Liver (tissue), 3 donors: ENCODE results near the gene CDH4.

Experiments used
- CTCF ChIP-seq: fragments of 150-350 bp; IDR thresholded peaks from 2 replicates; pipeline ENCODE4 v1.5.1; 2017; ENCODE audit warnings: improper control_type of control experiment, low read depth, low read length; ENCODE audit not compliant: missing input control
- SP1 ChIP-seq: IDR thresholded peaks from 2 replicates; pipeline ENCODE4 v1.6.1; 2018; ENCODE audit warnings: antibody characterized with exemption, mild to moderate bottlenecking
- TAF1 ChIP-seq: conservative IDR thresholded peaks from 2 replicates; pipeline ENCODE4 v1.6.1; 2016; ENCODE audit warnings: antibody characterized with exemption, mild to moderate bottlenecking
- TF ChIP-seq, protein P1 (sequence below): IDR thresholded peaks from 2 replicates; pipeline ENCODE4 v1.6.1; 2016; ENCODE audit warnings: antibody characterized with exemption
- donor health status: healthy.
- donor health status: healthy.

DNA sequence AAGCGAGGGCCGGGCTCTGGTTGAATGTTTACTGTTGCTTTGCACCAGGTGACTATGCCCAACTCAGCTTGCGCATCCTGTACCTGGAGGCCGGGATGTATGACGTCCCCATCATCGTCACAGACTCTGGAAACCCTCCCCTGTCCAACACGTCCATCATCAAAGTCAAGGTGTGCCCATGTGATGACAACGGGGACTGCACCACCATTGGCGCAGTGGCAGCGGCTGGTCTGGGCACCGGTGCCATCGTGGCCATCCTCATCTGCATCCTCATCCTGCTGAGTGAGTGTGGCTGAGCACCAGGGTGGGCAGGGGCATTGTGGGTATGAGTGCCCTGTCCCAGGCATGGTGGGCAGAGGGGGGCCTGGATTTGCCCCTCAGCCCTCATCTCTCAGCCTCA, 677.5 kb downstream of the CDH4 start:
- TF ChIP-seq TAF1 (no peak), SP1 (no peak), CTCF (no peak)
- TF ChIP-seq, protein P1, sequence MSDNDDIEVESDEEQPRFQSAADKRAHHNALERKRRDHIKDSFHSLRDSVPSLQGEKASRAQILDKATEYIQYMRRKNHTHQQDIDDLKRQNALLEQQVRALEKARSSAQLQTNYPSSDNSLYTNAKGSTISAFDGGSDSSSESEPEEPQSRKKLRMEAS: no peak
